ENCODE data around the gene AFAP1. TPM values are rescaled to one million over a fixed set of nuclear protein-coding genes. Genes with fewer than 3 reads are reported as not detected.

Gene AFAP1
- total RNA-seq, 1 experiment from 2014 or later: 23.6 TPM

DNA sequence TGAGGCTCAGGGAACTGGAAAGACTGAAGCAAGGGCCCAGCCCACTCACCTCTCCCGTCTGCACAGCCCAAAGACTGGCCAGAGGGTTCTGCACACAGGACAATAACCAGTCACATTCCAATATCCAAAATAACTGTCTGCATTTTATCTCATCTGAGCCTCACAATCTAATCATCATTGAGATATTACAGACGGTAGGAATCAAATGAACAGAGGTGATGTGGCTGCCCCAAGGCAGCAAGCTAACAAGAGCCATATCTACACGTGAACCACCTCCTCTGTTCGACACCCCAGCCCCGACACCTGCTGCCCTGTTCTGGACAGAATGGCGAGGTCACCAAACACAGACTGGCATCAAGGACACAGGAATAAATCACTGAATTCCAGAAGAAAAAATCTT, 60.5 kb downstream of the AFAP1 start:
- no peak for TF ChIP-seq USF2 (CRISPR knock-in tag; IDR thresholded peaks at IDR 0.05)
- TF ChIP-seq, protein P1, sequence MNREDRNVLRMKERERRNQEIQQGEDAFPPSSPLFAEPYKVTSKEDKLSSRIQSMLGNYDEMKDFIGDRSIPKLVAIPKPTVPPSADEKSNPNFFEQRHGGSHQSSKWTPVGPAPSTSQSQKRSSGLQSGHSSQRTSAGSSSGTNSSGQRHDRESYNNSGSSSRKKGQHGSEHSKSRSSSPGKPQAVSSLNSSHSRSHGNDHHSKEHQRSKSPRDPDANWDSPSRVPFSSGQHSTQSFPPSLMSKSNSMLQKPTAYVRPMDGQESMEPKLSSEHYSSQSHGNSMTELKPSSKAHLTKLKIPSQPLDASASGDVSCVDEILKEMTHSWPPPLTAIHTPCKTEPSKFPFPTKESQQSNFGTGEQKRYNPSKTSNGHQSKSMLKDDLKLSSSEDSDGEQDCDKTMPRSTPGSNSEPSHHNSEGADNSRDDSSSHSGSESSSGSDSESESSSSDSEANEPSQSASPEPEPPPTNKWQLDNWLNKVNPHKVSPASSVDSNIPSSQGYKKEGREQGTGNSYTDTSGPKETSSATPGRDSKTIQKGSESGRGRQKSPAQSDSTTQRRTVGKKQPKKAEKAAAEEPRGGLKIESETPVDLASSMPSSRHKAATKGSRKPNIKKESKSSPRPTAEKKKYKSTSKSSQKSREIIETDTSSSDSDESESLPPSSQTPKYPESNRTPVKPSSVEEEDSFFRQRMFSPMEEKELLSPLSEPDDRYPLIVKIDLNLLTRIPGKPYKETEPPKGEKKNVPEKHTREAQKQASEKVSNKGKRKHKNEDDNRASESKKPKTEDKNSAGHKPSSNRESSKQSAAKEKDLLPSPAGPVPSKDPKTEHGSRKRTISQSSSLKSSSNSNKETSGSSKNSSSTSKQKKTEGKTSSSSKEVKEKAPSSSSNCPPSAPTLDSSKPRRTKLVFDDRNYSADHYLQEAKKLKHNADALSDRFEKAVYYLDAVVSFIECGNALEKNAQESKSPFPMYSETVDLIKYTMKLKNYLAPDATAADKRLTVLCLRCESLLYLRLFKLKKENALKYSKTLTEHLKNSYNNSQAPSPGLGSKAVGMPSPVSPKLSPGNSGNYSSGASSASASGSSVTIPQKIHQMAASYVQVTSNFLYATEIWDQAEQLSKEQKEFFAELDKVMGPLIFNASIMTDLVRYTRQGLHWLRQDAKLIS (CRISPR knock-in tag; IDR thresholded peaks at IDR 0.05; ENCODE audit: borderline replicate concordance): no peak
- no peak for TF ChIP-seq FOXK1 (CRISPR knock-in tag; IDR thresholded peaks at IDR 0.05)
- TF ChIP-seq, protein P2, sequence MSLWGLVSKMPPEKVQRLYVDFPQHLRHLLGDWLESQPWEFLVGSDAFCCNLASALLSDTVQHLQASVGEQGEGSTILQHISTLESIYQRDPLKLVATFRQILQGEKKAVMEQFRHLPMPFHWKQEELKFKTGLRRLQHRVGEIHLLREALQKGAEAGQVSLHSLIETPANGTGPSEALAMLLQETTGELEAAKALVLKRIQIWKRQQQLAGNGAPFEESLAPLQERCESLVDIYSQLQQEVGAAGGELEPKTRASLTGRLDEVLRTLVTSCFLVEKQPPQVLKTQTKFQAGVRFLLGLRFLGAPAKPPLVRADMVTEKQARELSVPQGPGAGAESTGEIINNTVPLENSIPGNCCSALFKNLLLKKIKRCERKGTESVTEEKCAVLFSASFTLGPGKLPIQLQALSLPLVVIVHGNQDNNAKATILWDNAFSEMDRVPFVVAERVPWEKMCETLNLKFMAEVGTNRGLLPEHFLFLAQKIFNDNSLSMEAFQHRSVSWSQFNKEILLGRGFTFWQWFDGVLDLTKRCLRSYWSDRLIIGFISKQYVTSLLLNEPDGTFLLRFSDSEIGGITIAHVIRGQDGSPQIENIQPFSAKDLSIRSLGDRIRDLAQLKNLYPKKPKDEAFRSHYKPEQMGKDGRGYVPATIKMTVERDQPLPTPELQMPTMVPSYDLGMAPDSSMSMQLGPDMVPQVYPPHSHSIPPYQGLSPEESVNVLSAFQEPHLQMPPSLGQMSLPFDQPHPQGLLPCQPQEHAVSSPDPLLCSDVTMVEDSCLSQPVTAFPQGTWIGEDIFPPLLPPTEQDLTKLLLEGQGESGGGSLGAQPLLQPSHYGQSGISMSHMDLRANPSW (CRISPR knock-in tag; conservative IDR thresholded peaks at IDR 0.05; ENCODE audit: low read depth): no peak
- no peak for TF ChIP-seq MYBL2 (CRISPR knock-in tag; IDR thresholded peaks at IDR 0.05)
- TF ChIP-seq GABPB1 (CRISPR knock-in tag; IDR thresholded peaks at IDR 0.05): no peak
- TF ChIP-seq IRF2 (CRISPR knock-in tag; IDR thresholded peaks at IDR 0.05; ENCODE audit: borderline replicate concordance, low read depth): no peak
- no peak for TF ChIP-seq HMGXB4 (CRISPR knock-in tag; IDR thresholded peaks at IDR 0.05)
- no peak for TF ChIP-seq MAX (CRISPR knock-in tag; IDR thresholded peaks at IDR 0.05)
- no peak for TF ChIP-seq ZNF512 (CRISPR knock-in tag; IDR thresholded peaks at IDR 0.05; ENCODE audit: borderline replicate concordance)
- H3K36me3 Mint-ChIP-seq: peaks cover 6% of the 10 kb centered on the region
- peaks cover 7% of the 10 kb centered on the region for H3K9me3 Mint-ChIP-seq
- DNase-seq (ENCODE audit: low spot score) (no peak), ATAC-seq (no peak)
- peaks cover 54% of the 10 kb centered on the region for H3K4me1 Mint-ChIP-seq
- ChIA-PET POLR2A (no interaction called here), CTCF (interaction anchor here (0.9 to 3.1 kb wide), 2 partner anchors 50 to 75 kb away, joined by 3 to 10 read pairs; no protein-coding TSS in a partner anchor)
- no peak overlapping the region for H3K4me3 Mint-ChIP-seq
- H3K27ac Mint-ChIP-seq: no peak overlapping the region
- no peaks in the 10 kb centered on the region for H3K27me3 Mint-ChIP-seq (ENCODE audit: low read depth)

DNA sequence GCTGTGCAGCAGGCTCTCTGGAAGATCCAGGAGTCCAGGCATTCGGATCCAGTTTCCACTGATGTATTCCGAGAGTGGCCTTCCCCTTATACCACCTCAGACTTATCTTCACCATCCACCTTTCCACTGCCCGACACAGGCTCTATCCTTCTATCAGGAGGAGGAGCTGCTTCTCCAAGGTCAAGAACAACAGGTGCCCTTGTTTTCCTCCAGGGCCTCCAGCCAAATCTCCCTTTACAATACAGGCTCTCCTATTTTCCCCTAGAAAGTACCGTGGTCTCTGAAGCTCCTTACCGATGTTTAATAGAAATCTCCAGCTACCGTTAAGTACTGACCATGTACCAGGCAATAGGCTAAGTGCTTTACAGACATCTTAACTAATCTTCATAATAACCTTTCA, 61.3 kb downstream of the AFAP1 start:
- no peak for ATAC-seq
- Mint-ChIP-seq H3K27ac (no peak overlapping the region; the same call in 1 of the 2 replicates), H3K27me3 (ENCODE audit: low read depth) (no peaks in the 10 kb centered on the region), H3K4me1 (peaks cover 54% of the 10 kb centered on the region), H3K36me3 (peaks cover 14% of the 10 kb centered on the region), H3K9me3 (peaks cover 11% of the 10 kb centered on the region), H3K4me3 (no peak overlapping the region)
- POLR2A ChIA-PET: no interaction called here
- CTCF ChIA-PET: interaction anchor here (0.9 to 3.7 kb wide), 7 partner anchors 28 to 76 kb away, joined by 3 to 29 read pairs (median 4); no protein-coding TSS in a partner anchor
- DNase-seq (ENCODE audit: low spot score): no peak
- TF ChIP-seq ATF2 (CRISPR knock-in tag; IDR thresholded peaks at IDR 0.05; ENCODE audit: borderline replicate concordance, low read depth): no peak
- TF ChIP-seq, protein P3, sequence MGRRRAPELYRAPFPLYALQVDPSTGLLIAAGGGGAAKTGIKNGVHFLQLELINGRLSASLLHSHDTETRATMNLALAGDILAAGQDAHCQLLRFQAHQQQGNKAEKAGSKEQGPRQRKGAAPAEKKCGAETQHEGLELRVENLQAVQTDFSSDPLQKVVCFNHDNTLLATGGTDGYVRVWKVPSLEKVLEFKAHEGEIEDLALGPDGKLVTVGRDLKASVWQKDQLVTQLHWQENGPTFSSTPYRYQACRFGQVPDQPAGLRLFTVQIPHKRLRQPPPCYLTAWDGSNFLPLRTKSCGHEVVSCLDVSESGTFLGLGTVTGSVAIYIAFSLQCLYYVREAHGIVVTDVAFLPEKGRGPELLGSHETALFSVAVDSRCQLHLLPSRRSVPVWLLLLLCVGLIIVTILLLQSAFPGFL (CRISPR knock-in tag; IDR thresholded peaks at IDR 0.05; ENCODE audit: borderline replicate concordance): no peak
- TF ChIP-seq NR1H2 (CRISPR knock-in tag; IDR thresholded peaks at IDR 0.05): no peak
- TF ChIP-seq SMAD4 (CRISPR knock-in tag; IDR thresholded peaks at IDR 0.05): no peak
- TF ChIP-seq RORB (CRISPR knock-in tag; IDR thresholded peaks at IDR 0.05): no peak
- TF ChIP-seq AR (CRISPR knock-in tag; IDR thresholded peaks at IDR 0.05): no peak
- TF ChIP-seq ZNF396 (CRISPR knock-in tag; IDR thresholded peaks at IDR 0.05; ENCODE audit: borderline replicate concordance): no peak
